ENCODE data around the gene GRP.
A peak's percentile ranks its signal among the peaks of the same experiment; 100 is the strongest.
"Not testable (repeated sequence)": the region's sequence is repeated elsewhere in the genome, so short reads cannot be mapped to it uniquely, and the experiment has no call there.

Gene GRP

GRCh38 chr18:59229701-59230443, 9.9 kb downstream of the GRP start:
- DNase-seq (ENCODE audit: low spot score): no peak

- DNase-seq (ENCODE audit: low spot score): no peak
Measured at GRCh38 chr18:59231114-59231513, 11.2 kb downstream of the GRP start.

GRCh38 chr18:59231877-59232276, 11.9 kb downstream of the GRP start:
- DNase-seq (ENCODE audit: low spot score): no peak

- no peak for DNase-seq (ENCODE audit: low spot score)
Measured at GRCh38 chr18:59232309-59233016, 12.5 kb downstream of the GRP start.

- no peak for DNase-seq (ENCODE audit: low spot score)
Measured at GRCh38 chr18:59233017-59233410, 13.1 kb downstream of the GRP start.

- no peak for DNase-seq (ENCODE audit: low spot score)
Measured at GRCh38 chr18:59238385-59238784, 18.4 kb downstream of the GRP start.

- DNase-seq (ENCODE audit: low spot score): no peak
Measured at GRCh38 chr18:59239642-59240041, 19.7 kb downstream of the GRP start.

GRCh38 chr18:59242906-59243305, 22.9 kb downstream of the GRP start:
- no peak for DNase-seq (ENCODE audit: low spot score)

- no peak for DNase-seq (ENCODE audit: low spot score)
Measured at GRCh38 chr18:59246796-59247195, 26.8 kb downstream of the GRP start.

GRCh38 chr18:59249199-59249774, 29.3 kb downstream of the GRP start:
- no peak for DNase-seq (ENCODE audit: low spot score)

- DNase-seq (ENCODE audit: low spot score): not testable (repeated sequence)
Measured at GRCh38 chr18:59255491-59255890, 35.5 kb downstream of the GRP start.

GRCh38 chr18:59261842-59262241, 41.9 kb downstream of the GRP start:
- DNase-seq (ENCODE audit: low spot score): not testable (repeated sequence)

- not testable (repeated sequence) for DNase-seq (ENCODE audit: low spot score)
Measured at GRCh38 chr18:59262243-59262642, 42.3 kb downstream of the GRP start.

GRCh38 chr18:59263661-59264060, 43.7 kb downstream of the GRP start:
- DNase-seq (ENCODE audit: low spot score): no peak

- DNase-seq (ENCODE audit: low spot score): no peak
Measured at GRCh38 chr18:59264121-59264571, 44.2 kb downstream of the GRP start.

- DNase-seq (ENCODE audit: low spot score): no peak
Measured at GRCh38 chr18:59264651-59265245, 44.8 kb downstream of the GRP start.

GRCh38 chr18:59265246-59265973, 45.5 kb downstream of the GRP start:
- peak; percentile 73 for DNase-seq (ENCODE audit: low spot score)

- DNase-seq (ENCODE audit: low spot score): no peak
Measured at GRCh38 chr18:59265974-59266369, 46.0 kb downstream of the GRP start.

GRCh38 chr18:59266459-59266858, 46.5 kb downstream of the GRP start:
- no peak for DNase-seq (ENCODE audit: low spot score)

- DNase-seq (ENCODE audit: low spot score): no peak
Measured at GRCh38 chr18:59266886-59267502, 47.0 kb downstream of the GRP start.

GRCh38 chr18:59267503-59268126, 47.7 kb downstream of the GRP start:
- no peak for DNase-seq (ENCODE audit: low spot score)
